Umbilical cord (tissue), 2 donors: ENCODE measurements around the gene OSBPL5. TPM values are rescaled to one million over a fixed set of nuclear protein-coding genes. Genes with fewer than 3 reads are reported as not detected.

Experiments
- DNase-seq: peaks from one replicate; pipeline ENCODE4 v3.0.0-alpha.2; 2015; ENCODE audit warnings: low spot score
- total RNA-seq: library from RNA; depleted of rRNA; stranded (reverse); fragments of >200 nt; gene quantifications from one replicate; pipeline ENCODE4 v1.2.3, GENCODE V29; 2014; ENCODE audit warnings: low replicate concordance; ENCODE audit not compliant: insufficient read depth

Gene OSBPL5
- total RNA-seq, 1 donor from 2014 or later, result 40.0 TPM

DNA sequence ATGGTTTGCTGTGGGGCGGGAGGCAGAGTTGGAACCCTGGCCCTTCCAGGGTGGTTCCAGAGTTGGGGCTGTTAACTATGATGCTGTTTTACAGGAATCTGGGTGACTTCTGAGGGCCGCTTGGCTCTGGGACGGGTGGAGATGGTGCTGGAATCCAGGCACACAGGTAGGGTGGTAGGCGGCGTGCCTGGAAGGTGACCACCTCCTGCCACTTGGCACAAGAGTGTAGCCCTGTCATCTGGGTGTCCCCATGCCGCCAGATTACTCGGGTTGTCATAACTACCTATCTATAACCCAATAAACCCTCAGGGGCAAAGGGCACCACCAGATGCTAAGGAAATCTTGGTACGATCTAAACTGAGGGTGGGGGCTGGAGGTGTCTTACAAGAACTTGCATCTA lies 109.2 kb downstream of the OSBPL5 start:
- no peak for DNase-seq

GRCh38 chr11:3052567-3052966 lies 112.5 kb downstream of the OSBPL5 start:
- no peak for DNase-seq

DNA sequence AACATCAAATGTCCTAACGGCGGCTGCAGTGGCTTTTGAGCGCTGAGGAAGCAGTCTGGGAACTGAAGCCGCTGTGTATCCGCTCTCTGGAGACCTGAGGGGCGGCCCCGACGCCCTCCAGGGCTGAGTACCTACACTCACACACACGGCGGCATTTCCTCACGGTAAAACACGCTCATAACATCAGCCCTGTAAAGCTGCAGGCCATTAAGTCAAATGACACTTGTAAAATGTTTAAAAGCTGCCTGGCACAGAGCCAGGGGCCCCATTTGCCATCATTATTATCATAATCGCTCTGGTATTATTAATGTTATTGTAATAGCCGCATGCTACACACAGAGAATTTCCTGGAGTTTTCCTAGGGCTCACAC lies 113.0 kb downstream of the OSBPL5 start:
- no peak for DNase-seq

DNA sequence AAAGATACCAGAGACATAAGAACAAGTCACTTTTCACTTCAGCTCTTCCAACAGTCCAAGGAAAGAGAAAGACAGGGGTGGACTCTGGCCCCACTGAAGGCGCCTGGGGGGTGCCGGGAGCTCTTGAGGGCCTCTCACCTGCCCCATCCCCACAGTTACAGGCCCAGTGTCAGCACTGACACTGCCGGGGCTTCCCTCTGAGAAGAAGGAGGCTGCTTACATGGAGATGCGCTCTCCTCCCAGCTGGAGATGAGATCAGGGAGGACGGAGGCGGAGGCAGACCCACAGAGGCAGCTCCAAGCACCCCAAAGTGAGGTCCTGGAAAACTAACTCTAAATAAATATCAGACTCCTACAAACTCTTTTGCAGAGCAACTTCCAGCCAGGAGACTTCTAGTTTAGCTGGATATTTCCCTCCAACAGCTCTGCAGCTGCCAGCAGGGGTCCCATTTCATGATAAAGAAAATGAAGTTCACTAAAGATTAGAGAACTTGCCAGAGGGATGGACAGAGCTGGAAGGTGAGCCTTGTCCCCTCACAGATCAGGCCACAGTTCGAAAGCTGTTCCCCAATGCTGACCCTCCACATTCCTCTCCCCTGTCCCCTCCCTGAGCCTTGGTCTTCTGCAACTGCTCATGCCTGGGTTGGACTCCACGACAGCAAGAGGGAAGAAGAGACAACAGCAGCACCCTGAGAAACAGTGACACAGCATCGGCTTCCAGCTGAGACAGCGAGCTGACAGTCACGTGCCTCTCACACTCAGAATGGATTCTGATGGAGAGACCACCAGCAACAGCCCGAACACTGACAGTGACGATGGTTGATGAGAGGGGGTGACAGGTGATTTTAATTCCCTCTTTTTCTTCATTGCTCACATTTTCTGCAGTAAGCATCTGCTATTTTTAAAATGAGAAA lies 113.7 kb downstream of the OSBPL5 start:
- DNase-seq, result no peak

GRCh38 chr11:3050386-3051195 lies 114.5 kb downstream of the OSBPL5 start:
- no peak for DNase-seq

DNA sequence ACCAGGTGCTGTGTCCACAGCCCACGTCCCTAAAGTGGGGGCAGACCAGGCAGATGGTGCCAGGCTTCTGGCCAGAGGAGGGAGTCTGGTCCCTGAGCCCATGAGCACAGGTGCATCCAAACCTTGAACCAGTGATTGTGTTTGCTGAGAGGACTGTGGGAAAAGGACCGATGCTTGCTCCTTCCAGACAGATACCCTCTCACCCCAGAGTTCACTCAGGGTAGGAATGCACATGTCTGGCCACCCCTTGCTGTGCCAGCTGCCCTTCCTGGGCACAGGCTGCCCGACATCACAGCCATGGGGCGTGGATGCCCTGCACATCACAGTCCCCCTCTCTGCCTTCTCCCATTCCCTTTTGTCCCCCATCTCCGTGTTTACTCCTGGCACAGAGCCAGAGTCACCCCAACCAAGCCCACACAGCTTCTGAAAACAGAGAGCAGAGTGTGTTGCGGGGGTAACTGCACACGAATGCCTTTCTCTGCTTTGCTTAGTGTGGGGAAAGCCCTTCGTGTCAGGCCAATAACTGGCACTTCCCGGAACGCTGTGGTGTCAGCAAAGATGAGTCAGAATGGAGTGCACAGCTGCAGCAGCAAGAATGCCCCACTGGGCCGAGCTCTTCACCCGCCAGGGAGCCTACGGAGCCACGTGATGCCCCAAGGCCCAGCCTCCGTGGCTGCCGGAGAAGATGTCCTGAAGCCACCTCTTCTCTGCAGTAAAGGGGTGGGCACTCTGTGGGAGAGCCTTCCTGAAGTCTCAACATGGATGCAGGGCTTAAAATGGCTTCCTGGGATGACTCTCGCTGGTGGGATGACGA lies 115.5 kb downstream of the OSBPL5 start:
- DNase-seq, result peak; percentile 57

GRCh38 chr11:3047637-3048036 lies 117.5 kb downstream of the OSBPL5 start:
- no peak for DNase-seq

DNA sequence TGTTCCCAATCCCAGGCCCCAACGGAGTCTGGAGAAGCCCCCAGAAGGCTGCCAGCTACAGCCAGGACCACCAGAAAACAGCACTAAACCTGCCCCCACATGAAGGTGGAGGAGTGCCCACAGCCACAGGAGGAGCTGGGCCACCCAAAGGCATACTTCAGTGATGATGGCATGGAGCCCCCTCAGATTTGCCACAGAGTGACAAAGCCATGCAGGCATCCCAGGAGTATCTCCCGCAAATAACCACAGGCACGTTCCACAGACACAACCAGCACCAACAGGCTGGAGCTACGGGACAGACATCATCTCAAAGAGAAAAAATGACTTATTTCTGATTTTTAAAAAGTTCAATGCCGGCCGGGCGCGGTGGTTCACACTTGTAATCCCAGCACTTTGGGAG lies 118.5 kb downstream of the OSBPL5 start:
- DNase-seq, result no peak

DNA sequence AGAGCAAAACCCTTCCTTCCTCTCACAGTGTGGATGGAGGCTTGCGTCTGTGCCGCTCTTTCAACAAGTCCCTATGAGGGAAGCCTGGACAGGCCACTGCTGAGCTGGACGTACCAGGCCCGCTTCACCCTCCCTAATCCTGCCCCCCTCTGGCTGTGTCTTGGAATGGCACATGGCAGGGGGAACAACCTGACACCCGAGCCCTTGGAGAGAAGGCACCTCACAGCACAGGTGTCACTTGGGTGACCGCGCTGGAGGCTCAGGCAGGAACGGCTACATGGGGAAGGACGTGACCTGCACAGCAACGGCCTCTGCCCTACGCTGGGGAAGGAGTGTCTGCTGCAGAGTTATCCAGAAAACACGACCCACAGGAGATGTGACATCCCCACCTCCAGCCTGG lies 118.9 kb downstream of the OSBPL5 start:
- DNase-seq, result no peak

GRCh38 chr11:3044915-3045314 lies 120.2 kb downstream of the OSBPL5 start:
- no peak for DNase-seq

- DNase-seq, result no peak
These were observed 121.1 kb downstream of the OSBPL5 start for GRCh38 chr11:3044004-3044403.

GRCh38 chr11:3043315-3043871 lies 121.7 kb downstream of the OSBPL5 start:
- DNase-seq, result no peak

DNA sequence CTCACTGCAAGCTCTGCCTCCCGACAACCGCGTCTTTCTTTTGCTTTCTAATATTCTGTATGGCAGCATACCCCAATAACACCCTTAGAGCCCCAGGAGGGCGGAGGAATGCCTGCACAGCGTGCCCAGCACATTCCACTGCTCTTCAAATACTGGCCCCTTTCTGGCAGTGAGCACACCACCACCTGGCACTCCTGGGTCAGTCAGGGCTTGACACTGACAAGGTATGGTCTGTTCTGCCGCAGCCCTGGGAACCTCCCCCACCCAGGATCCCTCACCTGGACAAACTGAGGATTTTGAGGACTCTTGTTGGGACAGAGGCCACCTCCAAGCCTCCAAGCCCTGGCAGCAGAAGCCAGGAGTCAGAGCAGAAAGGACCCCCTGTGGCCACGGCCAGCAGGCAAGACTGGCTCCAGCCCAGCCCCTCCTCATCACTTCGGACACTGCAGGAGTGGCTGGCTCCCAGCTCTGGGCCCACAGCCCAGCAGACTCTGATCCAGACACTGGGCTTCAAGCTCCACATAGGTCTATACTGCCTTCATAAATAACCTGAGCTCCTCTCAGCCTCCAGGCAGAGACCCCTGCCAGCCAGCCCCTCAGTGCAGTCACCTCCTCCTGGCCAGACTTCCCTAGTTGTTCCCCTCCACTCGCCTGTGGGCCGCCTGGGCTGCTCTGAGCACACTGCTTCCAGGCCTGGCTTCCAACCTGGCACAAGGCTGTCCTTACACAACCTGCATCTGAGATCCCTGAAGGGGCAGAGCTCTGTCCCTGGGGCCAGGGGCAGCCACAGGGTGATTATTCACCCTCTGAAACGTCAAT lies 122.4 kb downstream of the OSBPL5 start:
- no peak for DNase-seq

- DNase-seq, result no peak
These were observed 123.2 kb downstream of the OSBPL5 start for GRCh38 chr11:3041699-3042441.

- DNase-seq, result no peak
These were observed 124.2 kb downstream of the OSBPL5 start for GRCh38 chr11:3040881-3041280.

- DNase-seq, result no peak
These were observed 127.2 kb downstream of the OSBPL5 start for GRCh38 chr11:3037945-3038271.
